ENCODE measurements around the gene HOXA3.

DNA sequence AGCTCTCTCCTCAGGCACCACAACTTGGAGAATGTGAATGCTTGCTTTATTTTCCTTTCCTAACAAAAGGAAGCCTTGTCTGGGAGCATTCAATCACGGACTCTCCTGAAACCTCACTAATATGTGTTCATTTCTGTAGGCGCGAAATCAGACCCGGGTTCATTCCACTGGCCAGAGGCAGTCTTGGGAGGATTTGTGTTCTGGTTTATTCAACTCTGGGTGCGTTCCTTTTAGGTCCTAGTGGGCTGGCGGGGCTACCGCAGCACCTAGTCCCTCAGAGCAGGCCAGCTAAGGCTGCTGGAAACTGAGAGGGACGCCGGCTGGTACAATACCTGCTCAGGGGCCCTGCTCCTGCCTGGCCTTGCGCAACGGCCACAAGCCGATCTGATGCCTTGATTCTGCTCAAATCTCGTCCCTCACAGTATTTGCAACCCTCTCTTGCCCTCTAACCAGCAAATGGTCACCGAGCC, 29.3 kb downstream of the HOXA3 start:
- TF ChIP-seq CTCF (conservative IDR thresholded peaks at IDR 0.05) (no peak), ZFX (IDR thresholded peaks at IDR 0.05) (no peak)
